Uterus (tissue), 2 donors: ENCODE results near the gene SPAG17.

Experiments used
- CTCF ChIP-seq, 4 experiments: fragments of 200-600 bp in 2 of 4; fragments of 450-650 bp in 2 of 4; sonication (generic) in 2 of 4; IDR thresholded peaks; one replicate each; pipeline ENCODE4 v1.5.1; 2016 to 2019; ENCODE audit warnings: antibody characterized with exemption in 4 of 4, mild to moderate bottlenecking in 2 of 4, moderate library complexity in 1 of 4
- POLR2A ChIP-seq, 2 donors: fragments of 450-650 bp; IDR thresholded peaks; one replicate each; pipeline ENCODE4 v1.6.1; 2016; ENCODE audit warnings: antibody characterized with exemption in 2 of 2, mild to moderate bottlenecking in 1 of 2, moderate library complexity in 1 of 2

- TF ChIP-seq POLR2A (IDR thresholded peaks at IDR 0.05) (no peak), CTCF (IDR thresholded peaks at IDR 0.05) (no peak)
These were observed 19.6 kb upstream of the SPAG17 start for GRCh38 chr1:118204648-118205047.
